KMS-11 (cell line): ENCODE measurements around the gene ELF1.

Experiments used
- H2AFZ ChIP-seq: fragments of 200-600 bp; sonication (generic); 2 replicates; pipeline ENCODE4 v1.6.1; 2016; ENCODE audit warnings: antibody characterized with exemption, mixed run types, low read depth
- H3K27ac ChIP-seq: fragments of 200-600 bp; sonication (generic); 2 replicates; pipeline ENCODE4 v1.6.1; 2016; ENCODE audit warnings: mild to moderate bottlenecking, mixed run types
- H3K27me3 ChIP-seq: fragments of 200-600 bp; sonication (generic); 2 replicates; pipeline ENCODE4 v1.6.1; 2017; ENCODE audit warnings: mild to moderate bottlenecking, low read depth, mixed run types, moderate library complexity; ENCODE audit not compliant: insufficient read depth
- H3K36me3 ChIP-seq: fragments of 200-600 bp; sonication (generic); 2 replicates; pipeline ENCODE4 v1.6.1; 2017; ENCODE audit warnings: mild to moderate bottlenecking, mixed run types; ENCODE audit not compliant: insufficient read depth
- H3K4me1 ChIP-seq: fragments of 200-600 bp; sonication (generic); 2 replicates; pipeline ENCODE4 v1.6.1; 2016; ENCODE audit warnings: mild to moderate bottlenecking, low read depth, mixed run types; ENCODE audit not compliant: poor library complexity, severe bottlenecking
- H3K4me2 ChIP-seq: fragments of 200-600 bp; sonication (generic); 2 replicates; pipeline ENCODE4 v1.7.0; 2016; ENCODE audit warnings: mild to moderate bottlenecking, mixed run types
- H3K4me3 ChIP-seq: fragments of 200-600 bp; sonication (generic); IDR thresholded peaks from 2 replicates; pipeline ENCODE4 v1.6.1; 2017; ENCODE audit warnings: low read depth, low read length, mixed read lengths; ENCODE audit not compliant: insufficient read depth
- H3K79me2 ChIP-seq: fragments of 200-600 bp; sonication (generic); 2 replicates; pipeline ENCODE4 v1.6.1; 2016; ENCODE audit warnings: low read depth, mixed run types; ENCODE audit not compliant: insufficient read depth
- H3K9ac ChIP-seq: fragments of 200-600 bp; sonication (generic); 2 replicates; pipeline ENCODE4 v1.6.1; 2016; ENCODE audit warnings: mild to moderate bottlenecking, mixed run types
- H4K20me1 ChIP-seq: fragments of 200-600 bp; sonication (generic); 2 replicates; pipeline ENCODE4 v1.6.1; 2016; ENCODE audit warnings: mild to moderate bottlenecking, mixed run types; ENCODE audit not compliant: insufficient read depth
- CTCF ChIP-seq: fragments of 200-600 bp; sonication (generic); conservative IDR thresholded peaks from 2 replicates; pipeline ENCODE4 v1.6.1; 2017; ENCODE audit warnings: low read depth, mild to moderate bottlenecking, antibody characterized with exemption, low read length, moderate library complexity, mixed read lengths

ELF1 gene

GRCh38 chr13:40928980-40929379 lies 90.1 kb downstream of the ELF1 start:
- H2AFZ ChIP-seq = no peak overlapping the region
- no peak overlapping the region for H3K27ac ChIP-seq
- TF ChIP-seq CTCF = no peak
- no peaks in the 10 kb centered on the region; the same call in 1 of the 2 replicates for H3K36me3 ChIP-seq
- no peaks in the 10 kb centered on the region for H4K20me1 ChIP-seq
- no peaks in the 10 kb centered on the region for H3K79me2 ChIP-seq
- no peaks in the 10 kb centered on the region for H3K27me3 ChIP-seq
- H3K4me3 ChIP-seq = no peak overlapping the region
- peaks cover 2% of the 10 kb centered on the region for H3K4me1 ChIP-seq
- no peak overlapping the region for H3K4me2 ChIP-seq
- no peak overlapping the region for H3K9ac ChIP-seq

GRCh38 chr13:40927929-40928328 lies 91.2 kb downstream of the ELF1 start:
- no peak for TF ChIP-seq CTCF
- Histone ChIP-seq H3K27ac (no peak overlapping the region), H4K20me1 (no peaks in the 10 kb centered on the region), H3K36me3 (no peaks in the 10 kb centered on the region; the same call in 1 of the 2 replicates), H3K79me2 (no peaks in the 10 kb centered on the region), H3K4me3 (no peak overlapping the region), H3K27me3 (no peaks in the 10 kb centered on the region), H3K4me2 (no peak overlapping the region), H3K9ac (no peak overlapping the region), H2AFZ (no peak overlapping the region), H3K4me1 (no peaks in the 10 kb centered on the region)

- no peak for TF ChIP-seq CTCF
- no peak overlapping the region for H3K27ac ChIP-seq
- H3K9ac ChIP-seq = no peak overlapping the region
- no peaks in the 10 kb centered on the region for H4K20me1 ChIP-seq
- H3K4me3 ChIP-seq = no peak overlapping the region
- H3K79me2 ChIP-seq = no peaks in the 10 kb centered on the region
- H2AFZ ChIP-seq = no peak overlapping the region
- H3K27me3 ChIP-seq = no peaks in the 10 kb centered on the region
- H3K36me3 ChIP-seq = no peaks in the 10 kb centered on the region
- no peaks in the 10 kb centered on the region for H3K4me1 ChIP-seq
- no peak overlapping the region for H3K4me2 ChIP-seq
Observed at GRCh38 chr13:40923867-40924266, 95.2 kb downstream of the ELF1 start.

GRCh38 chr13:40922437-40923040 lies 96.6 kb downstream of the ELF1 start:
- H3K36me3 ChIP-seq = no peaks in the 10 kb centered on the region
- no peaks in the 10 kb centered on the region for H3K79me2 ChIP-seq
- H3K27ac ChIP-seq = no peak overlapping the region
- no peak overlapping the region for H3K9ac ChIP-seq
- no peaks in the 10 kb centered on the region for H4K20me1 ChIP-seq
- H2AFZ ChIP-seq = no peak overlapping the region
- no peak for TF ChIP-seq CTCF
- no peaks in the 10 kb centered on the region for H3K27me3 ChIP-seq
- H3K4me2 ChIP-seq = no peak overlapping the region
- no peaks in the 10 kb centered on the region for H3K4me1 ChIP-seq
- H3K4me3 ChIP-seq = no peak overlapping the region
